H4 (cell line): ENCODE results near the gene SUSD1. TPM values are rescaled to one million over a fixed set of nuclear protein-coding genes. Genes with fewer than 3 reads are reported as not detected.

Experiments
- total RNA-seq: library from RNA; depleted of rRNA; stranded (reverse); fragments of >200 nt; shearing (Covaris generic); gene quantifications from 2 replicates; pipeline ENCODE4 v1.2.3, GENCODE V29; 2014; rRNA removed

SUSD1 gene
- total RNA-seq, 1 experiment from 2014 or later: 0.89 TPM

Other genes starting within 250 kb of the SUSD1 start
- 21.0 and 30.8 TPM in 2 replicates for gene PTBP3, start 158.3 kb upstream of the SUSD1 start, total RNA-seq
- 37.2 and 45.6 TPM in 2 replicates for gene HSDL2, start 204.8 kb upstream of the SUSD1 start, total RNA-seq